HS-5 (cell line): ENCODE measurements around the gene SMTN.
"Not testable (repeated sequence)": the region's sequence is repeated elsewhere in the genome, so short reads cannot be mapped to it uniquely, and the experiment has no call there.

Source experiments
- DNase-seq: peaks from one replicate; pipeline ENCODE4 v3.0.0-alpha.2; 2012; ENCODE audit warnings: low read depth

The SMTN gene

DNA sequence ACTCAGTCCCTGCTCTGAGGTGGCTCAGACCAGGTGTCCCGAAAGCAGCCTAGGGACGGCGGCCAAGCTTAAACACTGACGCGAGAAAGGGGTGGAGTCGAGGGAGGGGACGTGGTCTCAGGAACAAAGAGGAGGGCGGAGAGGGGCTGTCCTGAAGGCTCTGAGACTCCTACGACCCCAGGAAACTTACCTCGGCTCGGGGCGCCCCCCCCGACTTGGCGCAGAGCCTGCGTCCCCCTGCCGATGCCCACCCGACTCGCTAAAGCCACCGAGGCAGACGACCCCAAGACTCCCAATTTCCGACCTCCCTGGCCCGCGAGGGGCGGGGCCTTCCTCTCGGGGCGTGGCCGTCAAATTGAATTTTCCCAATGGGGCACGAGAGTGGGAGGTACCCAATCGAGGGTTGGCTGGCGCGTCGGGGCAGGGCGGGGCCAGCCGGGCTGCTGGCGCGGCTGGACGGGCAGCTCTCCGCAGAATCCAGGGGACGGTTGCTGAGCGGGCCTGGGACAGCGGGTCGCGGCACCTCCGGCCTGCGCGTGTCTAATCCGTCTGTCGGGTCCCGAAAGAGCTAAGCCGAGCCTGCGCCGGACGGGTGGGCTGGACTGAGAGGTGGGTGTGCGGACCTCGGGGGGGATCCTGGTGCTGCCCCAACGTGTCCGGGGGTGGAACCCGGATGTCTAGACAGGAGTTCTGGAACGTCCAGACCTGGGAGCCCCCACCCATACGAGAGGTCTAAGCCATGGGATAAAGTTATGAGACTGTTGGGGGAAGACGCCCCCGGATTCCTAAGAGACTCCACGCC is at the start of gene SMTN:
SMTN (plus strand) TSS at position 471 of the 802 bp plus-strand sequence. CDS start 1,941 bp downstream, outside the sequence.
- DNase-seq, result peak; percentile 74

DNA sequence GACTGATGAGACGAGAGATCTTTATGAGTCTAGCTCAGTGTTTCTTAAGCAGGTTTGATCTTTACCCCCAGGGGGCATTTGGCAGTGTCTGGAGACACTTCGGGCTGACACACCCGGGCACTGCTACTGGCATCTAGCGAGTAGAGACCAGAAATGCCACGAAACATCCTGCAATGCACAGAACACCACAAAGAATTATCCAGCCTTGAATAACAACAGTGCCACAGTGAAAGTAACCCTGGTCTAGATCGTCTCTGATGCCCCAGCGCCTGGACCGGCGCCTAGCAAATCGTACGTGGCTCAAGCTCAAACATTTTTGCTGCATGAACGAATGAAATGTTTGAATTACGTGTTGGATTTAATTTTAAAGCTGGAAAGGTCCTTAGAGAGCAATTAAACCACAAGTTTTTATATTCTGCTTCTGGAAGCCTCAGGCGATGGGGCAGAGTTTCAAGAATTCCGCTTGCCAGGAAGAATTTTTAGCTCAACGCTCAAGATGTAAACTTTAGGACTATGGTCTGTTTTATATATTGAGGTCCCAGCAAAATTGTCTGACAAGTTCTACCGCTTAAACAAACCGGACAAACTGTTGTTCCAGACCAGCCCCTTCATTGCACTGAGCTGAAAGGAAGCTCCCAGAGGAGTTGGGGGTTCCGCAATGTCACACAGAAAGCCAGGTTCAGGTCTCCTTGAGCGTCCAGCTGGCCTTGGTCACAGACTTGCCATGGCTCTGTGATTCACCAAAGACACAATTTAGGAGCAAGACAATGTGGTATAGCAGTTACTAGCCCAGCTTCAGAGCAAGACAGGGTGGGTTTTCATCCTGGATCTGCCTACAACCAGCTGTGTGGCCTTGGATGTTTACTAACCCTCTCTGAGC is 44.2 kb upstream of the SMTN start:
- DNase-seq, result no peak

DNA sequence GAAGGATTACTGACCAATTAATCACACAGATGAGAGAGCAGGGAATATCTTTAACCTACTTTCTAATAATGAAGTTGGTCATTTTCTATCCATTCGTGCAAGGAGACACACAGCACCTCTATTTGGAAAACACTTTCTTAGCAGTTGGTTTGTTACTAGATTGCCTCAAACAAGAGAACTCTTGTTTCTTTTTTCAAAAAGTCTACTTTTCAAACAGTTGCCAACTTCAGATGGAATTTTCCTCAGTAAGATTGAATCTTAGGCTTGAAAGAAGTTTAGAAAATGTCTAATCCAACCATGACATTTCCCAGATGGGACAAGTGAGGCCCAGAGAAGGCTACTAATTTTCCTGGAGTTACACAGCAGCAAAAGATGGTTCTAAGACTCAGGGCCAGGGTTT is 42.4 kb upstream of the SMTN start:
- no peak for DNase-seq

DNA sequence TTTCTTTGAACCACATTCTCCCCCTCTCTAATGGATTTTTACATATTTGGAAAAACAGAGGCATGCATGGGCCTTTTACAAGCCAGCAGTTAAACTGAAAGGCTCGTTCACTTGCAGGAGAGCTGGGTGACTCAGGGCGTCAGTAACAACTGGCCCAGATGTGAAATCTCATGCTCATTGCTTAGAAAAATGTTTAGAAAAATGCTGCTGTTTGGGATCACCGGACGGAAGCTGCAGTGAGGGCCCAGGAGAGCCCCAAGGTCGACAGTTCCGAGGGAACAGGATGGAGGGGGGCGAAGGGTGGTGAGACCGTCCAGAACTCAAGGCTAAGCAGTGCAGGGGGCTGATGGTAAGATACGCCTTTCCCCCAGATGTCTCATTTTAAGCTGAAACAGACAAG is 41.7 kb upstream of the SMTN start:
- no peak for DNase-seq

DNA sequence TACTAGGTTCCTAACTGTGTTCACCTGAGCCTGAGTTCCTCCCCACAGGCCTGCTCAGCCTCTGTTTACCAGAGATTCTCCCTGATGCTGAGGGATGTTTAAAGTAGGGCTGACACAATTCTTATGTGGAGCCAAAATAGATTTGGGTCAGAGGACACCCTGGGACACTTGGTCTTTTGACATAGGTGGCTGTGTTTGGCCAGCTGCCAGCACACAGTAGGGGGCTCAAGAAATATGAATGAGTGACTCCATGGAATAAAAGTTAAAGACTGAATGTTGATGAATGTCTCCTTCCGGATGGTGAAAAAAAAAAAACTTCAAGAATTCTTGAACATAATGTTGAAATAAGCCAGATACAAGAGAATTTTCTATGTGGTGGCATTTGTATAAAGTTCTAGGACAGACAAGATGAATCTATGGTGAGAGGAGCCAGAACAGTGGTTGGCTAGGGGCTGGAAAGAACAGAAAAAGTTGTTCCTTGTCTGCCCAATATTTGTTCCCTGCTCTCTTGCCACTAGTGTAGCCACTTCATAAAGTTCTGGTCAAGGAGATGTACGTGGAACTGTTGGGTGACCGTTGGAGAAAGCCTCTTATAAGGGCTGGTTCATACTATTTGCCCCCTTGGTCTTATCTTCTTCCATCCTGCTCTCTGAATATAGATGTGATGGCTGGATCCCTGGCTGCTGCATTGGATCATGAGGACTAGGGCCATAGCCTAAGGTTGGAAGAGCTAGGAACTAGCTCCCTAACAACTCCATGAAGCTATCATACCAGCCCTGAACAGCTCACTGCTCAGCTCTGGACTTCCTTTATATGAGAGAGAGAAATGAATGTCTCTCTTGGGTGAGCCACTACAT is 40.3 kb upstream of the SMTN start:
- DNase-seq, result no peak

DNA sequence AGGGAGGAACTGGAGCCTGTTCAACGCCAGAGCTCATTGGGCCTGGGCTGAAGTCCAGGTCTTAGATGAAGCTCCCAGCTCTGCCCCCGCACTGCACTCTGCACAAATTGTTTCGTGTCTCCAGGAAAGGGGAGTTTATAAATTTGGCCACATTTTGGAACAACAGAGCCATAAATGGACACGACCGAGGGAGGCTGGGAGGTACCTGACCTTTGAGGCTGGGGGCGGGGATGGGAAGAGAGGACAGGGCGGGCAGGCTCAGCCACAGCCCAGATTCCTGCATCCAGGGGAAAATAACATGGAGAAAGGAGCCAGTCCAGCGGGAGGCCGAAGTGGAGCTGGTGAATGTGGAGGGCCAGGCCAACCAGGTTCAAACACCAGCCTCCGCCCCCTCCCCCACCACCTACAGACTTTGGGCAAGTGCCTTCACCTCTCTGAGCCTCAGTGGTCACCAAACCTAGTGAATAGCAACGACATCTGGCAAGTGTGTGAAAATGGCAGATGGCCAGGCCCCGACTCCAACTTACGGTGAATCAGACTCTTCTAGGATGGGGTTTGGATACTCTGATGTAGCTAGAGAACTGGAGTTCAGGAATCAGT is 36.8 kb upstream of the SMTN start:
- no peak for DNase-seq

DNA sequence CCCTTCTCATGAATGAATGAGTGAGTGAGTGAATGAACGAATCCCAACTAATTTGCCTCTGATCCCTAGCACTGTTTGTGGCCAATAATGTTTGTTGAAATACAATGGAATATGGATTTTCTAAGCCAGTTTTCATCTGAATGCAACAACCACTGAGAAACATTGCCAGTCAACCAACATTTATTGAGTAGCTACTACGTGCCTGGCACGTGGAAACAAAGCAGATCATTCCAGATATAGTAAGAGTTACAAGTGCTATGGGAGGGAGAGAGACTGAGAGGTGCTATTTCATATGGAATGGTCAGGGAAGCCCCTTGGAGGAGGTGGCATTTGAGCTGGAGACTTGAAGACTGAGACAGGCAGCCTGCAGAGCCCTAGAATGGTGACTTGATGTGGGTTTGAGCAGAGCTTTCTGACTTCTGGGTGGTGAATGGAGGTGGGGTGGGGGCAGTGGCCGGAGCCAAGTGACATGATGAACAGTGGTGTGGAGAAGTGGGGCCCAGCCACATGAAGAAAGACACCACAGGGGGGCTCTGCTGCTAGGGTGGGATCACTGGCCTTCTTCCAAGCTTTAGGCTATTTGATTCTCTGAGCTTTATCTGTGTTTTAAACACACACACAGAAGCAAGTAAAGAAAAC is 35.1 kb upstream of the SMTN start:
- no peak for DNase-seq

DNA sequence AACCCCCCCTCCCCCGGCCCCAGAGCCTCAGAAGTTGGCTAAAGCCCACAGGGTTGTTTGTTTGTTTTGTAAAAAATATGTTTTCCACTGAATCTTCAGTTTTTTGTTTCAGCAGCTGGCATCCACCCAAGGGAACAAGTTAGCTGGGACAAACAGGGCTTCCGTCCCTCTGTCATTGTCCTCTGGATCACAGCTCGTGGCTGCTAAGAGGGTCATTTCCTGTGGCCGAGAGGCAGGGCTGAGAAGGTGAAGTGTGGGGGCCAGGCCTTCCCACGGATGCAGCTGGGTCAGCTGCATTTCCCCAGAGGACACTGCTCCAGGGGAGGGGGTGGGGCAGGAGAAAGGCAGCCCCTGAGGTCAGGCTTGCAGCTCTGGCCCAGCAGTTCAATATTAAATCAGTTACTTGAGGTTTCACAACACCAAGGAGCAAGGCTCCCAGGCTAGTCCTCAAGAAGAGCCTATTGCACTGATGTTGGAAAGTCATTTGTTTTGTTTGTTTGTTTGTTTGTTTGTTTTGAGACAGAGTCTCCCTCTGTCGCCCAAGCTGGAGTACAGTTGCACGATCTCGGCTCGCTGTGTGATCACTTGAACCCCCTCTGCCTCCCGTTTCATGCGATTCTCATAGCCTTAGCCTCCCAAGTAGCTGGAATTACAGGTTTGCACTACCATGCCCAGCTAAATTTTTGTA is 34.4 kb upstream of the SMTN start:
- DNase-seq, result no peak

DNA sequence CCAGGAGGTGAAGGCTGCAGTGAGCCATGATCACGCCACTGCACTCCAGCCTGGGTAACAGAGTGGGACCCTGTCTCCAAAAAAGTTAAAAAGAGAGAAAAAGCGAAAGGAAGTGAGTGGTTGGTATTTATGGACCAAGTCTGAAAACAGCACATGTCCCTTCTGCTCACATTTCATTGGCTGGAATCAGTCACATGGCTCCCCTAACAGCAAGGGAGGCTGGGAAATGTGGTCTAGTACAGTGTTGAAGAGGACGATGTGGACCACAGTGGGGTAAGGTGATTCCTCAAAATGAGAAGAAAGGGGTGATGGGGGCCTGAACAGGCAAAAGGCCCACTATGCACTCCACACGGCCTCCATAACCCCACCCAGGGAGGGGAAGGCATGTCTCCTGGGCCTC is 32.5 kb upstream of the SMTN start:
- no peak for DNase-seq

DNA sequence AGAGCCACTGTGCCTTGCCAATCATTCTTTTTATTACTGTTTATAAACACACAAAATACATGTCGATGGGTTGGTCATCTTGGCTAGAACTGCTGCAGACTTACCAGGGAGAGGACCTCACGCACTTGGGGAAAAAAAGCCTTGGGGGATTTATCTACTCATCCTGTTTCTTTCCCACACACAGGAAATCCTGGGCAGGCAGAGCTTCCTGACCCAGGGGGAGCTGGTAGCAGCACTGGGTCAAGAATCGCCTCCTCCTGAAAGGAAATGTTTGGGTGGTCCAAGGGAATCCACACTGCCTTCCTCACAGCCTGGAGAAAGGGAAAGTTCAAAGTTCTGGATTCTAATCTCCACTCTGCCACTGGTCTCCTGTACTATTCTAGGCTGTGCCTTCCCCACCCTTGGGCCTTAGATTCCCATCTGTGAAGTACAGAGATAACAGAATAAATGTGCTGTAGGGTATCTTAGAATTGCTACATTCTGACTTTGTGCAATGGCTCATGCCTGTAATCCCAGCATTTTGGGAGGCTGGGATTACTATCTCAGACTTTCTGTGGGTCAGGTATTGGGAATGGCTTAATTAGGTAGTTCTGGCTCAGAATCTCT is 31.2 kb upstream of the SMTN start:
- DNase-seq, result no peak

DNA sequence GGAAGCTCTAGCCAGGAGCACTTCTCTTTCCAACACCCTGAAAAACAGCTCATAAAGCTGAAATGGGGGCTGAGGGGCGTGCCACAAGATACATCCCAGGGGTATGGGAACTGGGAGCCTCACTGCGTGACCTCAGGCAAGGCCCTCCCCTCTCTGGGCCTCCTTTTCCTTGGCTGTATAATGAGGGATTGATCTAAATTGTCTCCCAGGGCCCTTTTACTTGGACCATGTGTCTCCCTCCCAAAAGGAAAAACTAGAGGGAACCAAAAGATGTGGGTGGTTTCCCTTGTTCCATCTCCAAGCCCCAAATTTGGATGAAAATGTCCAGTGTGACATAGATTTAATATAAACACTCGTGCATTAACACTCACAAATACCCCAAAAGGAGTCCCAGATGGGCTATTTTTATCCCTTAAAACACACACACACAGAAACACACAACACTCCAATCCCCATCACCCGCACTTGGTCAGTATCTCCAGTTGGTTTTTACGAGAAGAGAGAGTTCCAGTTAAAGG is 25.9 kb upstream of the SMTN start:
- no peak for DNase-seq

DNA sequence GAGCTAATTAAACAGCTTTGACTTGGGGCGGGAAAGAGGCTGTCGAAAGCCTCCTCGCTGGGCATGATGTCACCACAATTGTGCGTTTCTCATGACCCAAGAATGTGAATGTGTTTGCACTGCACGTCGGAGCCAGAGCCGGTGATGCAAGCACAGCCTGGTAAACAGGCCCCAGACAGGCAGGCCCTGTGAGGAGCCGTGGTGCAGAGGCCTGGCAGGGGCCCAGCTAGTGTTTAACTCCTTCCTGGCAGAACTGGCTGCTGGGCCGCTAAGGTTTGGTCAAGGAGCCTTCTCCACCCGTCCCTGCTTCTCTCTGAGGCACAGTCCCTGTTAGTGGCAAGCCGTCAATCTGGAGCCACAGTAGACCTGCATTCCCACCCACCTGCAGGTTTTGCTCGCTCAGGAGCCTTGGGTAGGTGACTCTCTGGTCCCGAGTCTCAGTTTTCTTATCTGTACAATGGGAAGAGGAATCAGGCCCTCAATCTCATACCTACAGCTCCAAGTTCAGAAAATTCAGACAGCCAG is 25.4 kb upstream of the SMTN start:
- DNase-seq, result peak; percentile 89

DNA sequence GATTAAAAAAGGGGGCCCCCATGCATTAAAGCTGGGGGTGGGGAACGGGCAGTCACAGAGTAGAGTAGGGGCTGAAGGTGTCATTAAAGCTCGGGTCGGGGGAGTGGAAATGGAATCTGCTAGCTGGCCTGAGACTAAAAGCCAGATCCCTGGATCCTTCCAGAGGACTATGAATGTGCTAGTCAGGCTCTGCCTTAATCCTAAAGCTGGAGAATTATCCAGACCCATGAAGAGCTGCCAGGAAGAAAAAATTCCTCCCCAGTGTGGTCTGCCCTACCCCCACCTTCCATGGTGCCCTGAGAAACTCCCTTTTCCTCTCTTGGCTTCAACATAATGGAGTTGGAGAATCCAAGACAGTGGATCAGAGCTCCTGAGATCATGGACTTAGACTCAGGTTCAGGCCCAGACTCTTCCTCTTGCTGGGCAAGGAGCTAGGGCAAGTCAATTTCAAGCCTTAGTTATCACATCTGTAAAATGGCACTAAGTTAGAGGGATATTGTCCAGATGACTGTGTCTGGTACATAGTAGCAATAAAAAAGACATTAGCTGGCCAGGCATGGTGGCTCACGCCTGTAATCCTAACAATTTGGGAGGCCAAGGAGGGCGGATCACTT is 24.0 kb upstream of the SMTN start:
- DNase-seq, result no peak

DNA sequence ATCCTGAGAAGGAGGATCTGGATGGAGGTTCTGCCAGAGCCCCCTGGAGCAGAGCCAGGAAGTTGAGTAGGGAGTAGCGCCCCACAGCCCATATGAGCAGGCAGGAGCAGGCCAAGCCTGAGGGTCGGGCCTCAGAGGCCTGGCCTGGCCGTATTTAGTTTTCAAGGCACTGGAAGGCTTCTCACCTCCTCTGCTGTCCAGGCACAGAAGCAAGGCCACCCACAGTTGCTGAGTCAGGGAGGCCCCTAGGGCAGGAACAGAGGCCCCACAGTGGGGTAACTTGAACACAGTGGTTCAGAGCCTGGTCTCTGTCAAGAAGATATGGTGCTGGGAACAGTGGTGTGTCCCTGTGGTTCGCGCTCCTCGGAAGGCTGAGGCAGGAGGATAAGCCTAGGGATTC is 21.5 kb upstream of the SMTN start:
- DNase-seq, result not testable (repeated sequence)

DNA sequence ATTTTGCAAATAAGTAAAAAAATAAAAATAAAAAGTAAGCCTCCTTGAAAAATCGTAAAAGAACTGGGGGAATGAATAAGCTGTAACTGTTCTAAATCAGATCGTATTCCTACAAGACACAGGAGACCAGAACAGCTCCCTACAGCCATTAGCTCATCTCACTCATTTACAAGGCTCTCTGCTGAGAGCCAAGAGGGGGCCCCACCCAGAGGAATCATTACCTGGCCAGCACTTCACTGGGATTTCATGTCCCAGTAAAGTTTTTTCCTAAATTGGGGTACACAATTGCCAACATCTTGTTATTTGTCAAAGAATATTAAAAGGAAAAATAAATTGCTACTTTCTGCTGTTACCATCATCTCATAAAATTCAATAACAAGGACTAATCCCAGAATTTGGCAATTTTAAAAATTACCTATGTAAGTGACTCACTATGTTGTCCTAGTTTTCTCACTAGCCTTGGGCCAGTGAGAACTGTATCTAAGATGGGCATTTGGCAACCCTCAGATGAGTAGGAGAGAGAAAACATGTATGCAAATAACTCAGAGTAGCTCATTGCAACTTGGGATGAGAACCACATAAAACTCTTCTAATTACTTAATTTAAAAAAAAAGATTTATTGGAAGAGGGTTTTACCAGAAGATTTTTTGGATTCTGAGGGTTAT is 18.4 kb upstream of the SMTN start:
- no peak for DNase-seq

DNA sequence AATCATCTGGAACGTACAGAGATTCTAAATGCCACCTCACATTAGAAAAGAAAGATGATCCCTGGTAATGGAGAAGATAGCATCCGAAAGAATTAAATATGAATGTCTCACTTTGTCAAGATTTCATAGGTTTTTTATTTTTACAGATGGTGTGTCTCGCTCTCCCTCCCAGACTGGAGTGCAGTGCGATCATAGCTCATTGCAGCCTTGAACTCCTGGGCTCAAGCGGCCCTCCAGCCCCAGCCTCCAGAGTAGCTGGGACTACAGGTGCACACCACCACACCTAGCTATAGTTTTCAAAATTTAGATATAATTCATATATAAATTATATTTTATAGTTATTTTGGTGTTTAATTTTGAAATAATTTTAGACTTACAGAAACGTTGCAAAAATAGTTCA is 16.7 kb upstream of the SMTN start:
- no peak for DNase-seq

DNA sequence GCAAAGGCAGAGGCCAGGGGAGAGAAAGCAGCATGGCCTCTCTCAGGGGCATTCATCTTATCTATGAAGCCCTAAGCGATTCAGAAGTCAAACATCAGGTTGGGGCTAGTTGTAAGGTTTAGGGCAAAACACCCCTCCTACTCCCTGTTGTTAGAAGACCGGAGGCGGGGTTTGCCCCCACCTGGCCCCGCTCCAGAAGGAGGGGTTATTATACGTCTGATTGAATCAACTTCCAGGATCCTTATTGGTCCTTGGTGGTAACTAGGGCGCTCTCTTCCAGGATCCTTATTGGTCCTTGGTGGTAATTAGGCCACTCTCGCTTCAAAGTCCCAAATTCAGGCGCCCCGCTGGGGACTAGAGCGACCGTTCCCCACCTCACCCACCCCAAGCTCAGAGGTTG is 12.1 kb upstream of the SMTN start:
- no peak for DNase-seq

DNA sequence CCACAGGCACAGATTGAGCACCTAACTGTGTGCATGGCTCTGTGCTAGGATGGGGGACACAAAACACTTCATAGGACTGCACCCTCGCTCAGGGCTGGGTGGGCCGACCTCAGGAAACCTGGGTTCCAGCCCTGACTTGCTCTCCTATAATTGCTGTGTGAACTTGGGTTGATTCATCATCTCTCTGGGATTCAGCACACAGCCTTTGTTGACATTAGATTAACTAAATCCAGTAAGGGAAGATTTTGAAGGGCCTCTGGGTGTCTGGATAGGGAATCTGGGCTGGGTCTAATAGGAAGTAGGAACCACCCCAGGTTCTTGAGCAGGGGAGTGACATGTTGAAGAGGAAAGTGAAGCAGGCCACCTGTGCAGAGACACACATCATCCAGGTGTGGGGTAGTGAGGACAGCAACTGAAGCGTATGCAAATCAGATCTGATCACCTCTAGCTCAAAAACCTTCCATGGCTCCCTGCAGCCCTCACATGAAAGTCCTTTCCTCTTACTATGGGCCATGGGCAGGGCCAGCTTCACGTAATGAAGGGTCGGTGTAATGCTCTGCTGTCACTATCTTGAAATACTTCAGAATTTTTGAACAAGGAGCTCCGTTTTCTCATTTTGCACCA is 11.3 kb upstream of the SMTN start:
- DNase-seq, result not testable (repeated sequence)
